ENCODE results near the gene KDM4B.

GRCh38 chr19:5047251-5047935 is 78.5 kb downstream of the KDM4B start:
- TF ChIP-seq, protein P1, sequence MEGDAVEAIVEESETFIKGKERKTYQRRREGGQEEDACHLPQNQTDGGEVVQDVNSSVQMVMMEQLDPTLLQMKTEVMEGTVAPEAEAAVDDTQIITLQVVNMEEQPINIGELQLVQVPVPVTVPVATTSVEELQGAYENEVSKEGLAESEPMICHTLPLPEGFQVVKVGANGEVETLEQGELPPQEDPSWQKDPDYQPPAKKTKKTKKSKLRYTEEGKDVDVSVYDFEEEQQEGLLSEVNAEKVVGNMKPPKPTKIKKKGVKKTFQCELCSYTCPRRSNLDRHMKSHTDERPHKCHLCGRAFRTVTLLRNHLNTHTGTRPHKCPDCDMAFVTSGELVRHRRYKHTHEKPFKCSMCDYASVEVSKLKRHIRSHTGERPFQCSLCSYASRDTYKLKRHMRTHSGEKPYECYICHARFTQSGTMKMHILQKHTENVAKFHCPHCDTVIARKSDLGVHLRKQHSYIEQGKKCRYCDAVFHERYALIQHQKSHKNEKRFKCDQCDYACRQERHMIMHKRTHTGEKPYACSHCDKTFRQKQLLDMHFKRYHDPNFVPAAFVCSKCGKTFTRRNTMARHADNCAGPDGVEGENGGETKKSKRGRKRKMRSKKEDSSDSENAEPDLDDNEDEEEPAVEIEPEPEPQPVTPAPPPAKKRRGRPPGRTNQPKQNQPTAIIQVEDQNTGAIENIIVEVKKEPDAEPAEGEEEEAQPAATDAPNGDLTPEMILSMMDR (IDR thresholded peaks at IDR 0.05) = no peak
- TF ChIP-seq POLR2A (IDR thresholded peaks at IDR 0.05) = no peak
